WI38 (cell line): ENCODE results near the gene PHACTR1.
"Not testable (repeated sequence)": the region's sequence is repeated elsewhere in the genome, so short reads cannot be mapped to it uniquely, and the experiment has no call there.

Experiments
- H3K4me3 ChIP-seq: 2 replicates; pipeline ENCODE4 v1.5.1; 2011; ENCODE audit warnings: low read depth, mild to moderate bottlenecking, control low read depth, low read length
- TF ChIP-seq, protein P1 (sequence below): IDR thresholded peaks from 2 replicates; pipeline ENCODE4 v1.5.1; 2012; ENCODE audit warnings: low read depth, mild to moderate bottlenecking, control low read depth, low read length

The PHACTR1 gene

DNA sequence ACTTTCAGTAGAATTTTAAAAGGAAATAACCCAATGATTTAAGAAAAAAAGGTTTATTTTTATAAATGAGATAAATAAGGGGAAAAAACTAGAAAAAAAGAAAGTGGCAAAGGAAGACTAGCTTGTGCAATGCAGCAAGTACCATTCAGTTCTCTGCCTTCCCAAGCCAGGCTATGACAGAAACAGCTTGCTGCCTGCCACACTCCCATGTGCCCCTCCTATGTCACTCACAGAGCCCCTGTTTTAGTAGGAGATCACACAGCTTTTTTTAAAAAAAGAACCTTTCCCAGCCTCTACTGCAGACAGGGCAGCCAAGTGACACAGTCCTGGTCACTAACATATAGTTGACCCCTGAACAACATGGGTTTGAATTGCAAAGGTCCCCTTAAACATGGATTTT lies 598.2 kb downstream of the PHACTR1 start:
- TF ChIP-seq, protein P1, sequence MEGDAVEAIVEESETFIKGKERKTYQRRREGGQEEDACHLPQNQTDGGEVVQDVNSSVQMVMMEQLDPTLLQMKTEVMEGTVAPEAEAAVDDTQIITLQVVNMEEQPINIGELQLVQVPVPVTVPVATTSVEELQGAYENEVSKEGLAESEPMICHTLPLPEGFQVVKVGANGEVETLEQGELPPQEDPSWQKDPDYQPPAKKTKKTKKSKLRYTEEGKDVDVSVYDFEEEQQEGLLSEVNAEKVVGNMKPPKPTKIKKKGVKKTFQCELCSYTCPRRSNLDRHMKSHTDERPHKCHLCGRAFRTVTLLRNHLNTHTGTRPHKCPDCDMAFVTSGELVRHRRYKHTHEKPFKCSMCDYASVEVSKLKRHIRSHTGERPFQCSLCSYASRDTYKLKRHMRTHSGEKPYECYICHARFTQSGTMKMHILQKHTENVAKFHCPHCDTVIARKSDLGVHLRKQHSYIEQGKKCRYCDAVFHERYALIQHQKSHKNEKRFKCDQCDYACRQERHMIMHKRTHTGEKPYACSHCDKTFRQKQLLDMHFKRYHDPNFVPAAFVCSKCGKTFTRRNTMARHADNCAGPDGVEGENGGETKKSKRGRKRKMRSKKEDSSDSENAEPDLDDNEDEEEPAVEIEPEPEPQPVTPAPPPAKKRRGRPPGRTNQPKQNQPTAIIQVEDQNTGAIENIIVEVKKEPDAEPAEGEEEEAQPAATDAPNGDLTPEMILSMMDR, result no peak
- H3K4me3 ChIP-seq, result no peak overlapping the region

DNA sequence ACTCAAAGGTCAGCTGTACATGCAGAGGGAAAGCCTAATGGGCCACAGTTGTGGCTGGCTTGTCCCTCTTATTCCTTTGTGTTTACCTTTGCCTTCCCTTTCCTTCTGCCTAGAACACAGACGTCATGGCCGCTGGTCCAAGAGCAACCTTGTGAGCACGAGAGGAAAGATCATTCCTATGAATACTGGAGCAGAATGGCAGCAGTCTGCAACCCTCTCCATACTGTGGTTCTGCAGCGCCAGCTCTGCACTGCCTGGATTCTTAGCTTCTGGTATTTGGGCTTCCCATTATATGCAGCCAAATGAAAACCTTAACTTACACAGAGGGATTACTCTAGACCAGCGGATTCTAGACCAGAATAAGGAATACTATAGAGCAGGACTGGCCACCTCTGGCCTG lies 599.3 kb downstream of the PHACTR1 start:
- TF ChIP-seq, protein P1, result no peak

DNA sequence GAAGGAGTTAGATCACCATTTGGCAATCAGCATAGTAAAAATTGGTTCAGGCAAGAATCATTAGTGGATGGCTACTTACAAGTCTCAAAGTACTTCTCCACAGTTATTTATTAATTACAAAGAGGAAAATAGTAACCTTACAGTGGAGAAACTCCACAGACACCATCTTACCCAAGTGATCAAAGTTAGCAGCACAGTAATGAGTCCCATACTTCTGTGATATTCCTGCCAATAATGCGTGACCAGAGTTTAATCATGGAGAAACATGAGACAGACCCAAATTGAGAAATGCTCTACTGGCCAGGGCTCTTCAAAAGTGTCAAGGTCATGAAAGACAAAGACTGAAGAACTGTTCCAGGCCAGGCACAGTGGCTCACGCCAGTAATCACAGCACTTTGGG lies 602.3 kb downstream of the PHACTR1 start:
- TF ChIP-seq, protein P1, result no peak
- H3K4me3 ChIP-seq, result no peak overlapping the region

More for the DNA sequence above, 599.3 kb downstream of the PHACTR1 start:
- H3K4me3 ChIP-seq, result no peak overlapping the region

DNA sequence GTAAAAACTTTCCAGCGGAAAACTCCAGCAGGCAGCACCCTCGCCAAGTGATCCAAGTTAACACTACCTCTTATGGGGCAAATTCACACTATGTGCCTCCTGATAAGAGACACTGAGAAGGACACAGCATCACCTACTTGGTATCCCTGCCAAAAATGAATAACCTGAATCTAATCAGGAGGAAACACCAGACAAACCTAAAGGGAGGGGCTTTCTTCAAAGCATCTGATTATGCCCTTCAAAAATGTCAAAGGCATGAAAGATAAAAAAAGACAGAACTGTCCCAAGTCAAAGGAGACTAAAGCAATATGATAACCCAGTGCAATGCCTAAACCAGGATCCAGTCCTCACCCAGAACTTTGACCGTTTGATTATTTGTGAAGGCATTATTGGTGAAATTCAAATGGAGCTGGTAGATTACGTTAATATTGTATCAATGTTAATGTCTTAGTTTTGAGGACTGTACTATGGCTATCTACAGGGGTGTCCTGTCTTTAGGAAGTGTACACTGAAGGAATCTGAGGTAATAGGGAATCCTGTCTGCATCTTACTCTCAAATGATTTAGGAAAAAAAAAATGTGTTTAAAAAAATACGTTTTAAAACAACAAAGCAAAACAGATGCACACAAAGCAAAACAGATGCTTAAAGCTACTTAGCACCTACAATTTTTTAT lies 603.5 kb downstream of the PHACTR1 start:
- TF ChIP-seq, protein P1, result no peak
- H3K4me3 ChIP-seq, result no peak overlapping the region

DNA sequence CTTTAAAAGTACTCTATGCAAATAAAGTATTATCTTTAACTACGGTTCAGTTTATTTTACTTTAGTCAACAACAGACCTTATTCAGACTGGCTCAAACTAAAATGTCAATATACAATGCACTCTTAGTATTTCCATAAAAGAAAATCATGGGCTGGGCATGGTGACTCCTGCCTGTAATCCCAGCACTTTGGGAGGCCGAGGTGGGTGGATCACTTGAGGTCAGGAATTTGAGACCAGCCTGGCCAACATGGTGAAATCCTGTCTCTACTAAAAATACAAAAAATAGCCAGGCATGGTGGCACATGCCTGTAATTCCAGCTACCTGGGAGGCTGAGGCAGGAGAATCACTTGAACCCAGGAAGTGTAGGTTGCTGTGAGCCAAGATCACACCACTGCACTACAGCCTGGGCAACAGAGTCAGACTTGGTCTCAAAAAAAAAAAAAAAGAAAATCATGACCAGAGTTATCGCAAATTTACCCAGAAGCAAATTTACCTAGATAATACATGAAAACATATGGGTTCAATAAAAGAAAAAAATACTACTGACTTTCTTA lies 609.5 kb downstream of the PHACTR1 start:
- H3K4me3 ChIP-seq, result not testable (repeated sequence)

DNA sequence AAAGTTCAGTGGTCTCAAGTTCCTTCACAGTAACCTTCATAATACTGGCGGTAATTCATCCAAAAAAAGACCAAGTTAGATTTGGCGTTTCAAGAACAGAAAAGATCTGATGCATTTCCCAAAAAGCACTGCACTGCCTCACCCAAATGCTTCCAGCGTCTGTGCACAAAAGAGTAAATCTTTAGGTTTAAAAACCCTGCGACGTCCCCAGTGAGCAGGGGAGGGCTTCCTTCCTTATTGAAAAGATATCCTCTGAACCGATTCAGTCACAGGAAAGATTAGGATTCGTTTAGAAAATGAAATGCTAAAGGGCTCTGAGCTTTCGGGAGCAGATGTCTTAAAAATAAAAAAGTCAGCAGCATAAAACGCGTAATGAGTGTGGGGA lies 611.1 kb downstream of the PHACTR1 start:
- peak overlapping the region; percentile 96 for H3K4me3 ChIP-seq
- TF ChIP-seq, protein P1, result no peak

DNA sequence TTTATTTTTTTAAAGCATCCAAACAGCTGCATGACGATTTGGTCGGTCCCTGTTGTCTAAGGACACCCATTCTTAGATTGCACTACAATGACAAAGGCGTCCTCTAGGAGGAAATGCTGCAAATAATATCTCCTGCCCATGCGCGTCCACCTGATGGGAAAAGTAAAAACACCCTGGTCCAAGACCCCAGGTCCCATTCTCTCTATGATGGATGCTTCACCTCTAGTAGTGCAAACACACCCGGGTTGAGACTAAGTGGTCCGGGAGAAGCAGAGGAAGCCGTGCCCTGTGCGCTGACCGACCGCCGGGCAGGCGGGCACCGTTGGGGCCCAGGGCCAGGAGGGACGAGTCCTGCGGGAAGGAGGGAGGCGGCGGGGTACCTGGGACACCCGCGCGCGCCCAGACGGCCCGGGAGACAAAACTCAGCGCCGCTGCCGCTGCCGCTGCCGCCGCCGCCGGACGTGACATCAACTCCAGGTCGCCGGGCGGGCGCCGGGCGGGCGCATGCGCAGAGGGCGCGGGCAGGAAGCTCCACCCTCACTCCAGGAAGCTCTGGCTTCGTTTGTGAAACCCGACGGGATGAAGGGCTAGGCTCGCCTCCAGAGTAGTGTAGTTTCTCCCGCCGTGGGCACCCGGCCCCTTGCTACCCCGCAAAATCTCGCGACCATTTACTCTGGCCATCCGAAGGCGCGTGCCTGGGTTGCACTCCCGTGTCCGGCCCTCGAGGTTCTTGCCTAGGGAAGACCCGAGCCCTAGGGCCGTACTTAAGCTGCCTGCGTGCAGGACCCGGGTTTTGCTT lies 611.7 kb downstream of the PHACTR1 start, which contains the start of gene TBC1D7:
TBC1D7 (minus strand) TSS at position 462 of the 799 bp plus-strand sequence. CDS start 1,639 bp downstream, outside the sequence.
- H3K4me3 ChIP-seq, result peak within 1 kb of the TSS; percentile 96
- TF ChIP-seq, protein P1, result no peak
